ENCODE measurements around the gene RAPGEF4.

GRCh38 chr2:172994864-172995263 is 259.2 kb downstream of the RAPGEF4 start:
- TF ChIP-seq, protein P1, sequence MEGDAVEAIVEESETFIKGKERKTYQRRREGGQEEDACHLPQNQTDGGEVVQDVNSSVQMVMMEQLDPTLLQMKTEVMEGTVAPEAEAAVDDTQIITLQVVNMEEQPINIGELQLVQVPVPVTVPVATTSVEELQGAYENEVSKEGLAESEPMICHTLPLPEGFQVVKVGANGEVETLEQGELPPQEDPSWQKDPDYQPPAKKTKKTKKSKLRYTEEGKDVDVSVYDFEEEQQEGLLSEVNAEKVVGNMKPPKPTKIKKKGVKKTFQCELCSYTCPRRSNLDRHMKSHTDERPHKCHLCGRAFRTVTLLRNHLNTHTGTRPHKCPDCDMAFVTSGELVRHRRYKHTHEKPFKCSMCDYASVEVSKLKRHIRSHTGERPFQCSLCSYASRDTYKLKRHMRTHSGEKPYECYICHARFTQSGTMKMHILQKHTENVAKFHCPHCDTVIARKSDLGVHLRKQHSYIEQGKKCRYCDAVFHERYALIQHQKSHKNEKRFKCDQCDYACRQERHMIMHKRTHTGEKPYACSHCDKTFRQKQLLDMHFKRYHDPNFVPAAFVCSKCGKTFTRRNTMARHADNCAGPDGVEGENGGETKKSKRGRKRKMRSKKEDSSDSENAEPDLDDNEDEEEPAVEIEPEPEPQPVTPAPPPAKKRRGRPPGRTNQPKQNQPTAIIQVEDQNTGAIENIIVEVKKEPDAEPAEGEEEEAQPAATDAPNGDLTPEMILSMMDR (IDR thresholded peaks at IDR 0.05), result no peak
- no peak for TF ChIP-seq POLR2A (IDR thresholded peaks at IDR 0.05)
- no peak for TF ChIP-seq POLR2AphosphoS5 (IDR thresholded peaks at IDR 0.05)
- TF ChIP-seq EP300 (IDR thresholded peaks at IDR 0.05), result no peak

Measured in sigmoid colon (tissue), 4 donors.